Measurements from ENCODE around the gene ANTXR1.

- TF ChIP-seq CTCF (conservative IDR thresholded peaks at IDR 0.05) (no peak), ZFX (IDR thresholded peaks at IDR 0.05) (no peak)
These were observed 34.9 kb upstream of the ANTXR1 start for GRCh38 chr2:68978098-68978497.

Measured in C4-2B (cell line).